RWPE2 (cell line): Measurements from ENCODE around the gene MAP3K20.
"Not testable (repeated sequence)": the region's sequence is repeated elsewhere in the genome, so short reads cannot be mapped to it uniquely, and the experiment has no call there.

Experiments used
- ATAC-seq: fragments of 200-7000 bp; cut with Tn5 transposase; 3 replicates; pipeline ENCODE4 v1.9.1; 2021; ENCODE audit warnings: low read depth
- DNase-seq: peaks from one replicate; pipeline ENCODE4 v3.0.0-alpha.2; 2020; ENCODE audit warnings: low spot score
- H3K27ac ChIP-seq: fragments of 450-650 bp; 2 replicates; pipeline ENCODE4 v1.5.1; 2017; ENCODE audit warnings: mild to moderate bottlenecking; ENCODE audit not compliant: poor library complexity, severe bottlenecking
- H3K27me3 ChIP-seq: fragments of 250-450 bp; sonication (Bioruptor Pico); 2 replicates; pipeline ENCODE4 v1.5.1; 2021; ENCODE audit warnings: mild to moderate bottlenecking, moderate library complexity; ENCODE audit not compliant: insufficient read depth, poor library complexity, severe bottlenecking
- H3K36me3 ChIP-seq: fragments of 250-450 bp; sonication (Bioruptor Pico); 2 replicates; pipeline ENCODE4 v1.5.1; 2020; ENCODE audit warnings: low read depth, mild to moderate bottlenecking, moderate library complexity
- H3K4me1 ChIP-seq: fragments of 250-450 bp; sonication (Bioruptor Pico); 2 replicates; pipeline ENCODE4 v1.5.1; 2021; ENCODE audit warnings: mild to moderate bottlenecking, moderate library complexity; ENCODE audit not compliant: insufficient read depth, poor library complexity, severe bottlenecking
- H3K4me3 ChIP-seq: fragments of 250-450 bp; sonication (Bioruptor Pico); 2 replicates; pipeline ENCODE4 v1.5.1; 2021; ENCODE audit warnings: mild to moderate bottlenecking, moderate library complexity; ENCODE audit not compliant: severe bottlenecking
- H3K9me3 ChIP-seq: fragments of 250-450 bp; sonication (Bioruptor Pico); 2 replicates; pipeline ENCODE4 v1.5.1; 2021; ENCODE audit warnings: mild to moderate bottlenecking, moderate library complexity; ENCODE audit not compliant: severe bottlenecking
- TF ChIP-seq, protein P1 (sequence below): fragments of 450-650 bp; IDR thresholded peaks from one replicate; pipeline ENCODE4 v1.5.1; 2017; ENCODE audit warnings: mild to moderate bottlenecking, moderate library complexity; ENCODE audit not compliant: poor library complexity, severe bottlenecking

Gene MAP3K20

DNA sequence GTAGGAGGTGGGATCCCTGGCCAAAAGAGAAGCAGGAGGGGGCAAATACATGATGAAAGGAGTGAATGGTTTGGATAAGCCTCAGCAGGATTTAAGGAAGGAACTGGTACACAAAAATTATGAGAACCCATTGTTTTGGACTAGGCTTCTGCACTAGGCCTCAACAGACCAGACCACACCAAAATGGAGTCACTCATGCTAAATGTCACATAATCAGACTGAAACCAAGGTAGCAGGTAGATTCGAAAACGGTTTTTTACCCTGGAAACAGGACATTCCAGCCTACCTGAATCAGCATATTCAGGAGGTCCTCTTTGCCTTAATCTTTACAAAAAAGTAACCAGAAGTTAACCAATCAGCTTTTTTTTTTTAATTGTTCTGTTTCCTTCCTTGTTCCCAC lies 229.7 kb downstream of the MAP3K20 start:
- ATAC-seq = no peak
- no peaks in the 10 kb centered on the region for H3K9me3 ChIP-seq
- H3K27ac ChIP-seq = no peak overlapping the region
- no peak overlapping the region for H3K4me3 ChIP-seq
- no peaks in the 10 kb centered on the region for H3K27me3 ChIP-seq
- TF ChIP-seq, protein P1, sequence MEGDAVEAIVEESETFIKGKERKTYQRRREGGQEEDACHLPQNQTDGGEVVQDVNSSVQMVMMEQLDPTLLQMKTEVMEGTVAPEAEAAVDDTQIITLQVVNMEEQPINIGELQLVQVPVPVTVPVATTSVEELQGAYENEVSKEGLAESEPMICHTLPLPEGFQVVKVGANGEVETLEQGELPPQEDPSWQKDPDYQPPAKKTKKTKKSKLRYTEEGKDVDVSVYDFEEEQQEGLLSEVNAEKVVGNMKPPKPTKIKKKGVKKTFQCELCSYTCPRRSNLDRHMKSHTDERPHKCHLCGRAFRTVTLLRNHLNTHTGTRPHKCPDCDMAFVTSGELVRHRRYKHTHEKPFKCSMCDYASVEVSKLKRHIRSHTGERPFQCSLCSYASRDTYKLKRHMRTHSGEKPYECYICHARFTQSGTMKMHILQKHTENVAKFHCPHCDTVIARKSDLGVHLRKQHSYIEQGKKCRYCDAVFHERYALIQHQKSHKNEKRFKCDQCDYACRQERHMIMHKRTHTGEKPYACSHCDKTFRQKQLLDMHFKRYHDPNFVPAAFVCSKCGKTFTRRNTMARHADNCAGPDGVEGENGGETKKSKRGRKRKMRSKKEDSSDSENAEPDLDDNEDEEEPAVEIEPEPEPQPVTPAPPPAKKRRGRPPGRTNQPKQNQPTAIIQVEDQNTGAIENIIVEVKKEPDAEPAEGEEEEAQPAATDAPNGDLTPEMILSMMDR = no peak
- H3K36me3 ChIP-seq = no peaks in the 10 kb centered on the region
- H3K4me1 ChIP-seq = no peaks in the 10 kb centered on the region
- no peak for DNase-seq

DNA sequence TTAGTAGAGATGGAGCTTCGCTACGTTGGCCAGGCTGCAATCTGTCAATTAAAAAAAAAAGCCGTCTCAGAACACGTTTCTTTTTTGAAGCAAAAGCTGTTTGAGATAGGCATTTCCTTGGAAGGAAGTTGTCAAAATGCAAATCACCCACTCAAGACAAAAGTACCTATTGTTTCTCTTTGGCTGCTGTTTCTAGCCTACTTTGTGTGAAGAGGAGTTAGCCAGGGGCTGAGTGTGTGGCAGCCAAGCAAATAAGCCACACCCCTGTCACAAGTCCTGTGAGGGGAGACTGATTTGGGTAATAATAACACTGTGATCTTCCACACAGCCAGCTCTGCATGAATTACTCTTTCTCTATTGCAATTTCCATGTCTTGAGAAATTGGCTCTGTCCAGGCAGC lies 231.6 kb downstream of the MAP3K20 start:
- TF ChIP-seq, protein P1 = no peak
- H3K9me3 ChIP-seq = no peaks in the 10 kb centered on the region
- no peak overlapping the region for H3K27ac ChIP-seq
- H3K4me3 ChIP-seq = no peak overlapping the region
- no peaks in the 10 kb centered on the region for H3K36me3 ChIP-seq
- no peaks in the 10 kb centered on the region for H3K4me1 ChIP-seq
- ATAC-seq (no peak), DNase-seq (no peak)
- no peaks in the 10 kb centered on the region for H3K27me3 ChIP-seq

DNA sequence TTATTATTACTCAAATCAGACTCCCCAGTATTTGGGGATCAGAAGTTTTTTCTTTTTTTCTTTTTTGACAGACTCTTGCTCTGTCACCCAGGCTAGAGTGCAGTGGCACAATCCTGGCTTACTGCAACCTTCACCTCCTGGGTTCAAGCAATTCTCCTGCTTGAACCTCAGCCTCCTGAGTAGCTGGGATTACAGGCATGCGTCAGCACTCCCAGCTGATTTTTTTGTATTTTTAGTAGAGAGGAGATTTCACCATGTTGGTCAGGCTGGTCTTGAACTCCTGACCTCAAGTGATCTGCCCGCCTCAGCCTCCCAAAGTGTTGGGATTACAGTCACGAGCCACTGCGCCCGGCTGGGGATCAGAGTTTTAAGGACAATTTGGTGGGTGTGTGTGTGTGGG lies 233.7 kb downstream of the MAP3K20 start:
- not testable (repeated sequence) for H3K4me3 ChIP-seq, H3K36me3 ChIP-seq, H3K4me1 ChIP-seq, H3K27me3 ChIP-seq, H3K27ac ChIP-seq, DNase-seq, ATAC-seq, H3K9me3 ChIP-seq

DNA sequence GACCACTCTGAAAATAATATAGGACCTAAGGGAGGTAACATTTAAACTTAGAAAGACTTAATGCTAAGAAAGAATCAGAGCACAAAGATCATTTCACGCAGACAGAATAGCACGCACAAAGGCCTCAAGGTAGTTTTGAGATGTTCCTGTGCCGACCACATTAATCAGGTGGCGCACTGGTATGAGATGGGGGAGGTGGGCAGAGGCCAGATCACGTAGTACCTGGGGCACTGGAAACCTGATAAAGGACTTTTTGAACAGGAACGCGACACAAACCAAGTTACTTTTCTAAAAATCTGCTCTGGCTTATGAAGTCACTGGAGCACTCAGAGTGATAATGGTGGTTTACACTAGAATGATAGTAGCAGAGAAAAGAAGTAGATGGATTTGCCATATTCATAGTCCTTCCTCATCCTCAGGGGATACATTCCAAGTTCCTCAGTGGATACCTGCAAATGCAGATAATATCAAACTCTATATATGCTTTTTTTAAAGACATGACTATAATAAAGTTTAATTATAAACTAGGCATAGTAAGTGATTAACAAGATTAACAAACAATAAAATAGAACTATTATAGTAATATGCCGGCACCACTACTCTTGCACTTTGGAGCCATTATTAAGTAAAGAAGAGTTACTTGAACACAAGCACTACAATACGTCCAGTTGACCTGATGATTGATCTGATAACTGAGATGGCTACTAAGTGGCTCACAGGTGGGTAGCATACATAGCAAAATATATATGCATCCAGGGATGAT lies 236.4 kb downstream of the MAP3K20 start:
- Histone ChIP-seq H3K27me3 (no peaks in the 10 kb centered on the region), H3K4me3 (no peak overlapping the region), H3K27ac (no peak overlapping the region), H3K9me3 (no peaks in the 10 kb centered on the region), H3K36me3 (no peaks in the 10 kb centered on the region), H3K4me1 (no peaks in the 10 kb centered on the region)
- TF ChIP-seq, protein P1 = no peak
- ATAC-seq (no peak), DNase-seq (no peak)
